Left forelimb (tissue), 1 donor: Measurements from ENCODE around the gene ASB7.

ENCODE experiments used
- DNase-seq: peaks from one replicate; pipeline ENCODE4 v3.0.0-alpha.2; 2018; ENCODE audit warnings: low spot score

Gene ASB7

DNA sequence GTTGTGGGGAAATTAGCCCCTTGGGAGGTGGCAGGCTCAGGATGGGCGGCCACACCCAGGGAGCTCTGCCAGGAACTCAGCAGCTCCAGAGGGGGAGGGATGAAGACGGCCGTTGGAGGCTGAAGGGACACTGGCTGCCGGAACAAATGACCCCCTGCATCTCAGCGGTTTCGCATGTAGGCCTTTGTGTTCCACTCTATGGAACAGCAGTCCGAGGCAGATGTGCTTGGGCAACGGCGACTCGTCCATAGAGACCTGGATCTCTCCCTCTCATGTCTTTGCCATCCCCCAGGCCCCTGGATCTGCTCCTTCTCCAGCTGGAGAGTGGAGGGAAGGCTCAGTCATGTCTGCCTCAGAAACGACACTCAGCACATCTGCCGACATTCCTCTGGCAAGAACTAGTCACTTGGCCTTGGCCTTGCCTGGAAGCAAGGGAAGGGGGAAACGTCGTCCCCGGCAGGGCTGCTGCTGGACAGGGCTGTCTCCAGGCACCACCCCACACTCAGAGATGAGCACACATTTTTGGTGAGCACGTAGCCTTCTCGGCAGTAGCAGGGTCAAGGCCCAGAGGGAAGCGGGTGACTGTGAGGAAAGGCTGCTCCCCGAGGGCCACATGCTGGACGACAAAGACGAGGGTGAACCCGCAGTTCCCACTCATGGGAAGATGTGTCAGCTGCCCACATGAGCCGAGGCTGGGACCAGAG lies 83.8 kb downstream of the ASB7 start:
- DNase-seq, result no peak

DNA sequence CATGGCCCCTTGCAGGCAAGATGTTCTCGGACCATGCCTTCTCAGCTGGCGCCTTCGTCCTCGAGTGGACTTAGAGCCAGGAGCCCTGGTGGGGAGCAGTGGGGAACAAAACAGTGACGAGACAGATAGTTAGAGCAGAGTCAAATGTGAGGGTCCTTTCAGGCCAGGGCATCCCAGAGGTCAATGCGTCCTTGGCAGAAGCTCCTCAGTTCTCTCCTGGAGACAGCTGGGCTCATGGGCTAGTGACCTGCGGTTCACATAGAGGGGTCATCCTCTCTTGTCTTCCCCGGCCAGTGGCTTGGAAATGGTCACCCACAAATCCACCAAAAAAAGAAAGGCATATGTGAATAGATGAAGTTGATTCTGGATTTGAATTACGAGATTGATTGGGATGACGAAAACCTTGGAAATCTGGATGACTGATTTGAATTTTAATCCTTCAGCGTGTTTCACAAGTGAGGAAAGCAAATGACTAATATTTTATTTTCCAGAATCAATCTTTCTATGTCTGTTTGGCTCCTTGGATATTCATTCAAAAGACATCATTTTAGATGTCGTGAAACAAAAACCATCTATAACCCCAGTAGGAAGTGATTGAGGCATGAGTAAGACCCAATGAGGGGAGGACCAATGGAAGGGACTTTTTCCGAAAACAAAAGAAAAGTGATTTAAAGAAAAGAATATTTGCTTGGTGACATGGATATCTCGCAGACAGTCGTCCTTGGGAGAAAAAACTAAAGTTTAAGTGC lies 84.5 kb downstream of the ASB7 start:
- no peak for DNase-seq

DNA sequence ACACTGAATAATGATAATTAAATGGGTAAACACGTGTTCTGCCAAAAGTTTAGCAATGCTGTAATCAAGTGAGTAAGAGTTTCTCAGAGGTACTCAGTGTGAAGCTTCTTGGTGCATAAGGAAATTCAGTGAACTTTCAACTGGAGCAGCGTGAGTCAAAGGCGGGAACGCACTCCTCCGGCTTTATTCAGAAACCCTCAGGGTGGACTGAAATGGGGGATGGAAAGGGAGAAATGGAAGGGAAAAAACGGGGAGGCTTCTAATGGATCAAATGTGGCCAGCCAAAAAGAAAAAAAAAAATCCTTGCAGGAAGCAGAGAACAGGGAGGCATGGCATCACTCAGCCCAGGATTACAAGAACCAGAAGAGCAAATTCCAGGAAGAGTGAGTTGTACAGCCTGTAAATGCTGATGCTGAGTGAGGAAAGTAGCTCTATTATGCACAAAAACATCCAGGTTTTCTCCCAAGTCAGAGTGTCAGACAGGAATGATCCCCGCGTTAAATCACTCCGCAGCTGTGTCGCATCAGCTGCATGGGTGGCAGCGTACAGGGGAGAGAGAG lies 85.3 kb downstream of the ASB7 start:
- DNase-seq, result no peak

DNA sequence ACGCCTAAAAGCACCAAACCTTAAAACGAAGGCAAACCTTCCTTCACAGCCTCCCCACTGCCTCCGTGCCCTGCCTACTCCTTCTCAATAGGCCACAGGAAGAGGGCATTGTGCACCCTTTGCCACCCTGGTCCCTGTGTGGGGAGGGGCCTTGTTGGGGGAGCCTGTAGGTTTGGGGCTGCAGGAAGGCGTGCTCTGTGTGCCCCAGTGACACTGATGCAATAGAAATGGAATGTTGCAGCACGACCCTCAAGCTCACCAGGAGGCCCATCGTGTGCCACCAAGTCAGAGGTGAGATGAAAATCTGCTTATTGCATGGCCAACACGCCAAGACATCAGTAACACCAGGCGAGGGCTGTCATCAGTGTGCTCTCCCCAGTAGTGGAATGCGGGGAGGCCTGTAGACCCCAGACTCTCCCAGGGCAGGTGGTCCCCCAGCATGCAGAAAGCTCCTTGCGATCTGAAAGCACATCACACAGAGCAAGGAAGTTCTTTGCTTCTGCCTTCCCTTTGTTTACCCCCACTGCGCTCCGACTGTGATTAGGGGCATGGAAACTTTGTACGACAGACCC lies 86.2 kb downstream of the ASB7 start:
- DNase-seq, result no peak

DNA sequence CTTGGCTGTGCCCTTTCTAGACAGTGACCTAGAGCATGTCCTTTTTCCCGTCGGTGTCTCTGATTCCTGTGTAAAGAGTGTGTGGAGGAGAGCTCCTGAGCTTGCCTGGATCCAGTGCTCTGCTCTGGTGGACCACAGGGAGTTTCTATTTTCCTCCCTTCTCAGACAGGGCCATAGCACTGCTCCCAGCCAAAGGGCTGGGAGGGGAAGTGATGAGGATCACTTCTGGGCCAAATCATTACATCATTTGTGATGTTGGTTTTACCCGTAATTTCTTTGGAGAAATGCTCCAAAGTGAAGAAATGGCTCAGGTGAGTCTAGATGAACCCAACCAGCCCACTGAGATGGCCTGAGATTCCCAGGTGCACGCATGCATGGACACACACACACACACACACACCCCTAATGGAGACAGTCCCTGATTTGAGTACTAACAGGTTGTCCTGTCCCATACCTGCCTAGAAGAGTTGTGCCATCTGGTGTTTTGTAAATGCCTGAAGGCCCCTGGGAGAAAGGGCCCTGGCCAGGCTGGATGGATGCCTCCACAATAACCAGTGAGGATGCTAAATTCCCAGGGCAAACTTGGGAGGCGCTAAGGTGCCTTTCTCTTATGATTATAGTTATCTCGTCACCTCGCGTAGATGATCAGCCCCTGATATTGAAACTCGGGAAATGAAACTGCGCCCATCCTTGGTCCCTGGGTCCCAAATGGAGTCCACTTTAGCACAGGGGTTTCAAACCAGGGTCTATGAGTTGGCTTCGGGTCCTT lies 86.9 kb downstream of the ASB7 start:
- no peak for DNase-seq

DNA sequence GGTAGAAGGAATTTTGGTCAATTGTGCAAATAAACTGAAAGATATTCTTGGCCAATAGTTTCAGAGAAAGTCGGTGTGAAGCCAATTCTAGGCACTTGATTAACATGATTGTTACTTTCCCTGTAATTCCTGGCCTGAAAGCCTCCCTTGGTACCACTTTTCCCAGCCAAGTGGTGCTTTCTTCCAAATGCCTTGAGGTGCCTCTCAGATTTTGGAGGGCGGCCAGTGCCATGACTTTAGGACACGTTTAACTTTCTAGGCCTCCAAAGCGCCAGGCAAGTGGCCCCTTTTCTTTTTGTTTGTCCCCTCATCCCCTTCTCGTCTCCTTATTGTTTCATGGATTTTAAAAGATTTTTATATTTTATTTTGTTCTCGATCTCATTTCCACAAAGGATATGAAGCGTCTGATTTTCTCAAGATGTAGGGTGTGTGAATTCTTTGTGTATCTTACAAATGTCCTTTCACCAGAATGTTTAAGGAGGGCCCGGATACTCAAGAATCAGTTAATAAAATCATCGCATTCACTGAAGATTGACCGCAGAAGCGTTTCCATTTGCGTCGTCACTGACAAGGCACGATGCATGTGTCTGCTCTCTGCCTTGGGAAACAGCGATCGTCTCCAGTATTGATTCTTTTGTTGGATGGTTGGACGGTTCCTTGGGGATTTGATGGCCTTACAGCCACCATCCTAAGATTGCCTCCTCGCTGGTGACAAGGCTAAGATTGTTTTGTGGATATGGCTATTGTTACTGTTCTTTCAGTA lies 87.8 kb downstream of the ASB7 start:
- no peak for DNase-seq

DNA sequence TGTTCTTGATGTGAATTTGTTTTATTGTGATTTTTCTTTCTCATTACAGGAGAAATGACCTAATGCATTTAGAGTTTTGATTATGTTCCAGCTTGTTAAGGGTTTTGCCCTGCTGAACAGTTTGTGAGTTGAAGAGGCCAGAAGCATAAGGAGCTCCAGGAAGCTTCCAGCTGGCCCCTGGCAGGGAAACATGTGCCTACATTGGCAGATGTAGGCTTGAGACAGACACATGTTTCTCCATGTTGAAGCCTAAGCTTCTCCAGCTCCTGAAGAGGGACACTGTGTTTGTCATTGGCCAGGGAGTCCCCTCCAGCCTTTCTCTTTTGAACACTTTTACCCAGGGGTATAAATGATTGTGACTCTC lies 88.4 kb downstream of the ASB7 start:
- no peak for DNase-seq

DNA sequence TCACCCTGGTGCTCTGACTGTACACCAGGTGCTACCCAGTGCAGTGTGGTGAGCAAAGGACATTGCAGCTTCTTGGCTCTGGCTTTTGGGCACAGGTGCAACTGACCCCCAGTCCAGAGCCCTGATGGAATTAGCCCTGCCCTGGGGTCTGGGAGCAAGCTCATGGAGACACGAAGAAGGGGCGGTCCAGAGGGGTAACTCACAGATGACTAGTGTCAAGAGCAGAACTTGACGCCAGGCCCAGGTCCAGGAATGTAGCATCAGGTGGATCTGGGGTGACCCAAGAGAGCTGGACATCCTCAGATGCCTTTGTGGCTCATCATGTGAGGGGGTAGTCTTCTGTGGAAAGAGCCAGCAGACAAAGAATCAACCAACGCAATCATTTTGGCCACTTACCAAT lies 88.9 kb downstream of the ASB7 start:
- no peak for DNase-seq

DNA sequence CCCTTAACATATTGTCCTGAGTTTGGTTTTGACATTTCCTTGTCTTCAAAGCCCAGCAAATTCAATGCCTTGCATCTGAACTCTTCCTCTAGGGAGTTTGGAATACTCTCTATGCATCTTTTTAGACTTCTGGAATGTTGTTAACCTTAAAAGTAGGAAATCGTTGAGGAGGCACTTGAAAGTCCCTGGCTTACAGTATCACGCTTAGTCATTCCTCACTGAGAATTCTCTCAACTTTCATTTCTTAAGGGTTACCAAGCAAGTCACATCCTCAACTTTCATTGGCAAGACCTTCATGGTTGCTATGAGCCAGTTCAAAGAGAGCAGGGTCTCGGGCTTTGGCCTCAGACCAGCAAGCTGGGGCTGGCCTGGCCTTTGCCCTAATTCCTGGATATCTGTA lies 89.9 kb downstream of the ASB7 start:
- DNase-seq, result no peak

DNA sequence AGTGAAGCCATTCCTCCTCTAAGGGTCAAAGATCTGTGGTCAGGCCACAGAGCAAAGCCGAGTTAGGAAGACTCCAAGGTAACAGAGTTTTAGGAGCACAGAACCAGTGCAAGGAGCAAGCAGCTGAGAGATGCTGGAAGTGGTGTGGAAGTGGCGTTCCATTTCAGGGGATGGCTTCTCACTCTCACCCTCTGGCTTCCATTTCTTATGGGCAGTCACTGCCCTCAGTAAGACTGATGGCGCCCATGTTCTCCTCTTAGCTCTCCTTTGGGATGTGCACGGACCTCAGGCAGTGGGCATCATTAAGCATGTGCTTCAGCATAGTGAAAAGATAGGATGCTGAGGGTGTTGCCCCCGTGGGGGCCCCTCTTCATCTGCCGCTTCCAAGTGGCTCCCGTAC lies 90.3 kb downstream of the ASB7 start:
- no peak for DNase-seq

DNA sequence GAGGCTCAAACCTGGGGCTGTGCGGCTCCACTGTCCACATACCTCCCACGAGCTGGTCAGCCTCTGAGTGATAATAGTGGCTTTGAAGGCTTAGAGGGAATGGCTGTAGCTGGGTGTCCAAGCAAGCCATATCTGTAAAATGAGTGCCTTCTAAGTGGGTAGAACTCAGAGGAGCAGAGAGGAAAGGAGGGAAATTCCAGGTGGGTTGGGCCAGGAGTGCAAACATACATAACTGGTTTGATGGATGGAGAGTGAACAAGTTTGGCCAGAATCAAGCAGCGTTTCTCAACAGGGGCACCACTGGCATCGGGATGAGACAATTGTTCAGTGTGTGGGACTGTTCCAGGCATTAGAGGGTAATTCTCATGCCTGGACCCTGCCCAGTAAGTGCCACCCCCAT lies 91.1 kb downstream of the ASB7 start:
- DNase-seq, result no peak

DNA sequence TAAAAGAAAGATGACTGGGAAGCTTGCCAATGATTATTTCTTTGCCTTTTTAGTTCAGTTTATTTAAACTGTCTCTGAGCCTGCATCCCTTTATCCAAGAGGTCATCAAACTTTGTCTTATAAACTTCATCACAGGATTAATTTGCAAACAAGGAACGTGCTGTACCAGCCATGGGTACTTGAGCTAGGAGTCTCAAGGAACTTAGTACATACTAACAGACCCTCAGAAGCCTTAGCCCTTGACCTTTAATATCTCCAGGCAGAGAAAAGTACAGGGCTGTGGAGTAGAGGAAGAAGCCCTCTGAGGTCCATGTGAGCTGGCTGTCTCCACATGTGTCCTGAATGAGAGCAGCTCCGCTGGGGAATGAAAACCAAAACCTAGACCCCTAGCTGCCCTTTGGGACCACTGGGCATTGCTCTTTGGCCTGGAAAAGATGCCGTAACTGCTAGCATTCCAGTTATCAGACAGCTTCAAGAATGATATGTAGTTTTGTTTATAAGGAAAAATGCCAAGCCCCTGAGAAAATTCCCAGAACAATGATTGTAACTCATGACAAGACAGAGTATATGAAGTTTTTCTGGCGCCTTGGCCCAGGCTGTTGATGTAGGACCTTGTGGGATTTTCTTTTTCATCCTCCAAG lies 92.1 kb downstream of the ASB7 start:
- DNase-seq, result no peak

DNA sequence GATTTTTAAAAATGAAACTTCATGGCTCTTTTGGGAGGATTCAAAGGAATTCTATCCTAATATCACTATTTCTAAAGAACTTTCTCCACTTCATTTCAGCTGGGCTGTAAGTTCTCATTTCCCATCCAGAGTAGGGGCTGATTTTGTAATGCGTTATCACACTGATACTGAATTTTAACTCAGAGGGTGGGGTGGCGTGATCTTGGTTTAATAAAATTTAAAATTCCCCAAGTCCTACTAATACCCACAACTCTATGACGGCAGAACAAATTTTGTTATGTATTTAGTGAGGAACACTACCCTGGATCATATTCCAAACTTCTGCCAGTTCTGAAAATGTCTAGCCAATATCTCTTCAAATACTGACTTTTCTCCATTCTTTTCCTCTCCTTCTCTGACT lies 92.7 kb downstream of the ASB7 start:
- no peak for DNase-seq

DNA sequence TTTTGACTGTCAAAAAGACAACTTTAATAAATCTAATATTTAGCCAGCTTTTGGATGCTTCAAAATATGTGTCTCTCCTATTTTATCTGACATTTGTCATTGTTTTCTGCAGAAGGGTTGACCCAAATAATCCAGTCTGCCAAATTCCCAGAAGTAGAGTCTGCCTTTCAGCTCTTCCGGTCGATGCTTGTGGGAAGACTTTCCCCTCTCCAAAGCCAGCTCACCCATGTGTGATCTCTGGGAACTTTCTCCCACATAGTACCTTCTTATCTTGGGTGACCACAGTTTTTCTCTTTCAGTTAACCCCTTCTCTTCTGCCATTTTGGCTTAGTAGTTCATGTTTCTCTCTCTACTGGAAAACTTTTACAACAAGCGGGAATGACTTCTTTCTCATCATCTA lies 94.1 kb downstream of the ASB7 start:
- no peak for DNase-seq
